GM18861 (cell line): ENCODE results near the gene PDXK.
A peak's percentile ranks its signal among the peaks of the same experiment; 100 is the strongest.
"Not testable (repeated sequence)": the region's sequence is repeated elsewhere in the genome, so short reads cannot be mapped to it uniquely, and the experiment has no call there.

Experiments used
- ATAC-seq: cut with Tn5 transposase; IDR thresholded peaks from one replicate; pipeline ENCODE4 v1.9.1; 2021; ENCODE audit not compliant: unreplicated experiment

PDXK gene

GRCh38 chr21:43718872-43719747 lies at the start of gene PDXK:
PDXK (plus strand) TSS chr21:43719129; CDS start chr21:43719295, 166 bp downstream.
- peak; percentile 37 for ATAC-seq

GRCh38 chr21:43669828-43670605 lies 48.9 kb upstream of the PDXK start:
- no peak for ATAC-seq

DNA sequence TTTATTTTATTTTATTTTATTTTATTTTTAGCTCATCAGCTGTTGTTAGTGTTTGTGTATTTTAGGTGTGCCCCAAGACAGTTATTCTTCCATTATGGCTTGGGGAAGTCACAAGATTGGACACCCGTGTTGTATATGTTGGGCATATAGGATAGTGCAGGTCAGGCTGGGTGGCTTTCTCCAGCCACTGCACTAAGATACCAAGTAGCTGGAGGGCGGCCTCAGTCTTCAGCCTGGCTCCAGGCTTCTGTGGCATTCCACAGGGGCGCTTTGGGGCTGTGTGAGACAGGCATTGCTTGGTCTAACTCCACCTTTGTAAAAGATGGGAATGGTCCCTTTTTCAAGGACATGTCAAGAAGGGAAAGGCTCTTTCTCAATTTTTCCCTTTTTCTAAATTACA lies 43.1 kb upstream of the PDXK start:
- no peak for ATAC-seq

DNA sequence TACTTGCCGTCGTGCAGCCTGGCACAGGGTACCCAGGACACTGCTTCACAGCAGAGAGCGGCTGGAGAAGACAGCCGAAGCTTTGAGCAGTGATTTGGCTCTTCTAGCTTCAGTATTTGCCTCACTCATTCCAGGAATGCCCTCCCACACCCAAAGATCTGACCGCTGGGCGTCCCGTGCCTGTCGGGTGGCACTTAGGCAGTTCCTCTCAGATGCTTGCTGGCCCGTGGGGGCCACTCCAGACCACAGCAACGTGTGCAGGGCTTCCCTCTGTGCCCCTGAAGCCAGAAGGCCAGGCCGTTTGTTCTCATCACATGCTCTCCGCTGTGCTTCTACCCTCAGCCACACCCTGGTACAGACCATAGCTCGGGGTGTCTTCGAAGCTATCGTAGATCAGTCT lies 42.5 kb upstream of the PDXK start:
- ATAC-seq, result no peak

GRCh38 chr21:43679951-43680350 lies 39.0 kb upstream of the PDXK start:
- no peak for ATAC-seq

- not testable (repeated sequence) for ATAC-seq
Observed at GRCh38 chr21:43680421-43680820, 38.5 kb upstream of the PDXK start.

GRCh38 chr21:43681650-43682049 lies 37.3 kb upstream of the PDXK start:
- no peak for ATAC-seq

DNA sequence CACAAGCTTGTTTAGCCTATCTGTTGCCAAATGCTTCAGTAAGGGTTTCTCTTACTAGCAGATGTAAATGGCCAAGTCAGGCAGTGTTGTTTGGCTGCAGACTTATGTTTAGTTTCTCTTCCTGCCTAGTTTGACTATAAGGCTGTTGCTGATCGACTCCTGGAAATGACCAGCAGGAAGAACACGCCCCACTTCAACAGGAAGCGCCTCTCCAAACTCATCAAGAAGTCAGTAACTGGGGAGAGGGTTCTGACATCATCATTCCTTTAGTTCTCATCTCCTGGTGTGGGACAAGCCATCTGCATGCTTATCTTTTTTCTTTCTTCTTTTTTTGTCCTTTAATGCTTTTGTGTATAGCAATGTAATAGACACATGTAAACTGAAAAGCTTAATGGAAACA lies 34.5 kb upstream of the PDXK start:
- ATAC-seq, result no peak

DNA sequence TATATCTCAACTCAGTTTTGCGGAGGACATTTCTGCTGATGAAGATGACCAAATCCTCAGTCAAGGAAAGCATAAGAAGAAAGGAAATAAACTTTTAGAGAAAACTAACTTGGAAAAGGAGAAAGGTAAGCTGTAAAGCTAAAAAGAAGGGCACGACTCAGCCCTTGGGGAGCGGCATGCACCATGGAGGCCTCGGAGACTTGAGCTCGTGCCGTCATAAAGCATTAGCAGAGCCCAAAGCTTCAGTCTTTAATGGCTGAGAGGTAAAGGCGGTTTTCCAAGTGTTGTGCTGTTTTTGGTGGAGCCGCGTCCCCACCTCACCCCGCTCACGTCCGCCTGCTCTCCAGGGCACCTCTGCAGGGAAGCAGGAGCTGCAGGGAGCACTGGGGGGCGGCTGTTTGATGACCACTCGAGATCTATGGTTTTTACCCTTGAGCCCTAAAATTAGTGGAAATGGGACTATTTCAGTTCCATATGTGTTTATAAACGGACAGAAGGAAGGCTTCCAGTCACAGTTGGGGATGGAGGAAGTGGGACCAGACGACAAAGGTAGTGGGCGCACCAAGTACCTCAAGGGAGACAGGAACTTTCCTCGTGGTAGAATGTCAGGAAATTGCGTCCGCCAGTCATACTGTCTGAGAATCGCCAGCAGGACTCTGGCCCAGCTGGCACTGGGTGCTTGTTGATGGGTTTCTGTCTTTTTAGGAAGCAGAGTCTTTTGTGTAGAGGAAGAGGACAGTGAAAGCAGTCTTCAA lies 31.9 kb upstream of the PDXK start:
- ATAC-seq, result no peak

- no peak for ATAC-seq
Observed at GRCh38 chr21:43687566-43688399, 31.1 kb upstream of the PDXK start.

DNA sequence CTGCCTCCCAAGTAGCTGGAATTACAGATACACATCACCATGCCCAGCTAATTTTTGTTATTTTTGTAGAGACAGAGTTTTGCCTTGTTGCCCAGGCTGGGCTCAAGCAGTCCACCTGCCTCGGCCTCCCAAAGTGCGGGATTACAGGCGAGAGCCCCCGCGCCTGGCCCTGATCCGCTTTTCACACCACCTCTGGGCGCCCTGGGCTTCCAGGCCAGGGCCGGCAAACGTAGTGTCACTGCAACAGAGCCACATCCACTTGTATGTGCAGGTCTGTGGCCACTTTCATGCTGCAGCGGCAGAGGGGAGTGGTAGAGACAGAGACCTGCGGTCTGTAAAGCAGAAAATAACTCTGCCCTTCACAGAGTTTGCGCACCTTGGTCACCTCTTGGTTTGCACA lies 30.0 kb upstream of the PDXK start:
- ATAC-seq, result no peak

DNA sequence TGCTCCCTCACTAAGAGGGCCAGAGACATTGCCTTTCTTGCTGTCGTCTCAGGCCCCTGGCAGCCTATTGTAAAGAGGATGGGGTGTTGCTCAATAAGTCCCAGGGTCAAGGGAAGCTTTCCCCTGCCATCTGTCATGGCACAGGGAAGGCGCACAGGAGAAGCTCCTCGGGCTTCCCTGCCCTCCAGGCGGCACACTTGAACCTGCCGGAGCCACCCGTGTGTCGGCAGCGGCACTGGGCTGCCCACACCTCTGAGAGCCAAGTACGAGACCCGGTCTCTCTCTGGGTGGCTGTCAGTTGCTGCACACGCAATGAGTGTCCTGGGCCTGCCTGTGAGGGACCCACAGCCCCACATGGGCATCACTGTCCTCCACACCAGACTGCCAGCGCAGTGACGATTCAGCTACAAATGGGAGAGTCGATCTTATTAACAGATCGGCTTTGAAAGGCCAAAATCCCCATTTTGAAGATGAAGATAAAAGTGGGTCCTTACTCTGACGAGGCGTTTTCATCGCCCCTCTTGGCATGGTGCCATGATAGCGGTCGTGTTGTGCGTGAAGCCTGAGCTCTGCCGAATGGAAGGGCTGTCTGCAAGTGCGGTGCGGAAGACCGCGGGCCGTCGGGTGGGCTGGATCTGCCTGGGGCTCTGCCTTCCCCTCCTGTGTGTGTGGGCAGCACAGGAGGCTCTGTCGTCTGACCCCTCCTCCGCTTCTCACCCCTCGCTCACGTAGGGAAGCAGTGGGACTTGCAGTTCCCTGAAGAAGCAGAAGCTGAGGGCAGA lies 29.2 kb upstream of the PDXK start:
- ATAC-seq, result no peak

DNA sequence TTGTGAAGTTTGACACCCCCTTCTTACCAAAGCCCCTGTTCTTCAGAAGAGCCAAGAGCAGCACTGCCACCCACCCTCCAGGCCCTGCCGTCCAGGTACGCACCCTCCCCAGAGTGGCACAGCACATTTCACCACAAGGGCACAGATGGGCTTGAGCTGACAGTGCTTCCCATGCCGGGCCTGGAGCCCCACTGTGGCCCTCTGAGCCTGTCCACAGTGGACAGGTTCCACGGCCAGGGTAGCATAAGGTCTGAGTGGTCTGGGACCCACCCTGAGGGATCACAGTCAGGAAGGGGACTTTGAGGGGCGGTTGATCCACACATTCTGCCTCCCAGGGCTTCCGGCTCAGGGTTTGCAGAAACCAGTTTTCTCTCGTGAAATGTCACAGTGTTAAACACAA lies 28.6 kb upstream of the PDXK start:
- no peak for ATAC-seq

DNA sequence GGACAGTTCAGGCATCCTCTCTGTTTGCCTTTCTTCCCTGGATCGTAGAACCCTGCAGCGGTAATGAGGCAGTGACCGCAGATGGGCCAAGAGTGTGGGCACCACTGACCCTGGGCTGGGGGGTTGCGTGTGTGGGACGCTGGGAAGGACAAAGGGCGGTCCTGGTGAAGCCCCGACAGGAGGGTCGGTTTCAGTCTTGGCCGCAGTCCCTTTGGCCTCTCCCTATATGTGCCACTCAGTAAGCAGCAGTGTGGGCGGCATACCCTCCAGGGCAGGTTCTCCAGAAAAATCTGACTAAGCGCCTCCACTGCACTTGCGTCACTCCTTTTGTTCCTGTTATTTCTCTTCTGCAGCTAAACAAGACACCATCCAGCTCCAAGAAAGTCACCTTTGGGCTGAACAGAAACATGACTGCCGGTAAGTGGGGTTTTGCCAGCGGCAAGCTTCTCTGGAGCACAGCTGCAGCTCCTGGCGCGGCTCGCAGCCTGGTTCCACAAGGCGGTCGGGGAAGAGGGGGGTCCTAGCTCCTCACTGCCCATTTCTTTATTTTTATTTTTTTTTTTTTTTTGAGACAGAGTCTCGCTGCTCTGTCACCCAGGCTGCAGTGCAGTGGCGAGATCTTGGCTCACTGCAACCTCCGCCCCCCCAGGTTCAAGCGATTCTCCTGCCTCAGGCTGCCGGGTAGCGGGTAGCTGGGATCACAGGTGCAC lies 27.7 kb upstream of the PDXK start:
- no peak for ATAC-seq

GRCh38 chr21:43691801-43692200 lies 27.1 kb upstream of the PDXK start:
- no peak for ATAC-seq

DNA sequence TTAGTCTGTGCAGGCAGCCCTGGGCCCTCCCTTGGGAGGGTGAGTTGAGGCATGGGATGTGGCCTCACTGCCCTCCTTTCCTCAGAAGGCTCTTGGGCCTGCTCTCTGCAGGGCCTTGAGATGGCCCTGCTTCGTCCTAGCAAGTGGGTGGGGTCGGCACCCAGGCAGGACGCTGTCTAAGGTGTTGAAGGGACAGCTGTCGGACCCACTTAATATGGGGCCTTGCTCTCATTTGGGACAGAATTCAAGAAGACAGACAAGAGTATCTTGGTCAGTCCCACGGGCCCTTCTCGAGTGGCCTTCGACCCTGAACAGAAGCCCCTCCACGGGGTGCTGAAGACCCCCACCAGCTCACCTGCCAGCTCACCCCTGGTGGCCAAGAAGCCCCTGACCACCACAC lies 26.0 kb upstream of the PDXK start:
- ATAC-seq, result no peak

DNA sequence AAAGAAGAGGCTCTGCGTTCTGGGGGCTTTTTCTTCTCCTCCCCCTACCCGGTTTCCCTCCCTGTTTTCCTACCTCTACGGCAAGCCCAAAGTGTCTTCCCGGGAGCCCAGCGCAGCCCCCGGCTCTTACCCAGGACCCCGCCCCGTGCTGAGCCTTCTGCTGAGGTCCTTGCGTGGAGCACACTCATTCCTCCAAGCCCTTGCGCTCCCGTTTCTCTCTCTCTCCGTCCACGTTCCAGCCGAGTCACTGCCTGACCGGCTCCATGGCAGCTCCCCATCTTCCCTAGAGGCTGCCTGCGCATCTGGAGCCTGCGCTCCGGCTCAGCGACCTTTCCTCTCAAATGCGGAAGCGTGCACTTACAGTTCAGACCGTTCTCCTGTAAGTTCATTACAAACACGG lies 24.9 kb upstream of the PDXK start:
- ATAC-seq, result no peak

DNA sequence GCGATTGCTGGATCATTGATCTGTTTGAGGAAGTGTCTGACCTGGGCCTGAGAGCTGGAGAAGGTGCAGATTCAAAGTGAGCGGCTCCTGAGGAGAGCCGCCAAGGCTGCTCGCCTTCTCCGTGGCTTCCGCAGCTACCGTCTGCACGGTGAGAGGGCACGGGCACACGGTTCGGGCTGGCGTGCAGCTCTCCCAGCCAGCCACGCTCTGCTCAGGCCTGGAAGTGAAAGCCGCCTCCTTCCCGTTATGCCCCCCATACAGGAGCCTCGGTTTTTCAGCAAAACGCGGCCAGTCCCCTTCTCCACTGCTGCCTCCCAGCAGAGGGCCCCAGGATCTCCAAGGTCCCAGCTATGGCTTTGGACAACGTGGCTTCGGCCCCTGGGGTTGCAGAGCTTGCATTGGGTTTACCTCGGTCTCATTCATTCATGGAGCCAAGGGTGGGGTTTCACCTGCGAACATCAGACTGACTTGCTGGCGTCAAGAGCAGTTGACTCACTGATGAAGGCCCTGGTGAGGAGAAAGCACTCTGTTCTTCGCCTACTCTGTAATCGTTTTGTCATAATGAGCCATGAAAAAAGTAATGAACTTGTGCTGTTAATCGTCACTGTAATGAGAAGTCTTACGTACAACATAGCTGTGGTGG lies 24.4 kb upstream of the PDXK start:
- no peak for ATAC-seq

DNA sequence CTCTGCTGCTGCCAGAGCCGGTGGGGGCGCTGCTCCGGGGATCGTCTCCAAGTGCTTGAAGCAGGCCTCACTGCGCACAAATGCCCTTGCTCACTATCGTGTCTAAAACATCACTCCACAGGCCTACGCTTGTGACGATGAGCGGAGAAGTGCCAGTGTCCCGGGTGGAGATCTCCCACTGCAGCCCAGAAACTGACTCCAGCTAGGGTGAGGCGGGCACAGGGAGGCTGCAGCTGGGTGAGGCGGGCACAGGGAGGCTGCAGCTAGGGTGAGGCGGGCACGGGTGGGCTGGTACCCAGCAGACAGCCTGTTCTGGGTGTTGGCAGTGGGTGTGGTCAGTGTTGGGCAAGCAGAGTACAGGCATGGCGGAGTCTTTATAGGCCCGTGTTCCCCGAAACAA lies 22.7 kb upstream of the PDXK start:
- no peak for ATAC-seq
